Neural cell (in vitro differentiated cells): Measurements from ENCODE around the gene SLC26A9. TPM values are rescaled to one million over a fixed set of nuclear protein-coding genes. Genes with fewer than 3 reads are reported as not detected.

Experiments
- H2AFZ ChIP-seq: fragments of 200-600, 300-800 bp; sonication (generic), shearing (Covaris generic); 2 replicates; pipeline ENCODE4 v1.6.0; 2014; ENCODE audit warnings: low read depth, mild to moderate bottlenecking, antibody characterized with exemption, low read length, moderate library complexity
- H3F3A ChIP-seq: fragments of 200-600 bp; shearing (Covaris generic); 2 replicates; pipeline ENCODE4 v1.6.1; 2016; ENCODE audit warnings: mild to moderate bottlenecking, moderate library complexity, mixed read lengths, antibody characterized with exemption, low read length; ENCODE audit not compliant: insufficient read depth, poor library complexity, severe bottlenecking
- H3K27ac ChIP-seq: fragments of 200-600, 300-800 bp; sonication (generic), shearing (Covaris generic); 2 replicates; pipeline ENCODE4 v1.5.1; 2014; ENCODE audit warnings: mild to moderate bottlenecking, low read length, moderate library complexity
- H3K27me3 ChIP-seq: fragments of 300-800, 200-600 bp; sonication (generic), shearing (Covaris generic); 2 replicates; pipeline ENCODE4 v1.6.0; 2014; ENCODE audit warnings: mild to moderate bottlenecking, low read depth, low read length, moderate library complexity; ENCODE audit not compliant: insufficient read depth
- H3K36me3 ChIP-seq: fragments of 300-800, 200-600 bp; sonication (generic), shearing (Covaris generic); 2 replicates; pipeline ENCODE4 v1.5.1; 2014; ENCODE audit warnings: mild to moderate bottlenecking, antibody characterized with exemption, low read length, moderate library complexity; ENCODE audit not compliant: insufficient read depth
- H3K4me2 ChIP-seq: fragments of 300-800, 200-600 bp; sonication (generic), shearing (Covaris generic); 2 replicates; pipeline ENCODE4 v1.6.0; 2014; ENCODE audit warnings: mild to moderate bottlenecking, low read length
- H3K4me3 ChIP-seq: fragments of 300-800, 200-600 bp; sonication (generic), shearing (Covaris generic); 2 replicates; pipeline ENCODE4 v1.5.1; 2014; ENCODE audit warnings: mild to moderate bottlenecking, low read length, moderate library complexity
- H3K79me2 ChIP-seq: fragments of 200-600 bp; shearing (Covaris generic); replicated peaks from 2 replicates; pipeline ENCODE4 v1.6.0; 2014; ENCODE audit warnings: mild to moderate bottlenecking, low read length, moderate library complexity; ENCODE audit not compliant: insufficient read depth
- H3K9ac ChIP-seq: fragments of 300-800, 200-600 bp; sonication (generic), shearing (Covaris generic); 2 replicates; pipeline ENCODE4 v1.6.1; 2016; ENCODE audit warnings: mild to moderate bottlenecking, low read length, mixed read lengths
- H3K9me2 ChIP-seq: fragments of 200-600 bp; shearing (Covaris generic); 2 replicates; pipeline ENCODE4 v1.6.1; 2016; ENCODE audit warnings: mild to moderate bottlenecking, low read length, mixed read lengths; ENCODE audit not compliant: insufficient read depth
- H3K9me3 ChIP-seq: fragments of 200-600, 300-800 bp; sonication (generic), shearing (Covaris generic); 2 replicates; pipeline ENCODE4 v1.6.1; 2016; ENCODE audit warnings: mild to moderate bottlenecking, mixed run types, low read length, moderate library complexity, mixed read lengths
- H4K20me1 ChIP-seq: fragments of 200-600 bp; shearing (Covaris generic); 2 replicates; pipeline ENCODE4 v1.6.1; 2016; ENCODE audit warnings: mild to moderate bottlenecking, mixed run types; ENCODE audit not compliant: insufficient read depth
- EP300 ChIP-seq: fragments of 450-650 bp; conservative IDR thresholded peaks from 2 replicates; pipeline ENCODE4 v1.6.1; 2014; ENCODE audit warnings: antibody characterized with exemption, mild to moderate bottlenecking, moderate library complexity; ENCODE audit not compliant: poor library complexity, severe bottlenecking
- EZH2 ChIP-seq: fragments of 200-600, 300-800 bp; shearing (Covaris generic), sonication (generic); IDR thresholded peaks from 2 replicates; pipeline ENCODE4 v1.6.1; 2014; ENCODE audit warnings: antibody characterized with exemption, low read length, borderline replicate concordance, mild to moderate bottlenecking; ENCODE audit not compliant: insufficient read depth, poor library complexity, severe bottlenecking
- MXI1 ChIP-seq: fragments of 450-650 bp; conservative IDR thresholded peaks from 2 replicates; pipeline ENCODE4 v1.6.1; 2014; ENCODE audit warnings: antibody characterized with exemption, mild to moderate bottlenecking; ENCODE audit not compliant: poor library complexity, severe bottlenecking
- POLR2AphosphoS5 ChIP-seq: IDR thresholded peaks from 2 replicates; pipeline ENCODE4 v1.6.1; 2012
- RAD21 ChIP-seq: fragments of 450-650 bp; conservative IDR thresholded peaks from 2 replicates; pipeline ENCODE4 v1.6.1; 2014; ENCODE audit warnings: antibody characterized with exemption, mild to moderate bottlenecking, moderate library complexity
- SMC3 ChIP-seq: fragments of 450-650 bp; conservative IDR thresholded peaks from 2 replicates; pipeline ENCODE4 v1.6.1; 2014; ENCODE audit warnings: antibody characterized with exemption, mild to moderate bottlenecking, moderate library complexity; ENCODE audit not compliant: poor library complexity
- TAF1 ChIP-seq: IDR thresholded peaks from 2 replicates; pipeline ENCODE4 v1.6.1; 2012; ENCODE audit warnings: low read depth
- polyA plus RNA-seq: library from polyadenylated mRNA; depleted of rRNA; stranded (reverse); fragments of >200 nt; gene quantifications from 2 replicates; pipeline ENCODE4 v1.2.3, GENCODE V29; 2014
- TF ChIP-seq, protein P1 (sequence below): IDR thresholded peaks from 2 replicates; pipeline ENCODE4 v1.6.1; 2012; ENCODE audit warnings: borderline replicate concordance
- TF ChIP-seq, protein P2 (sequence below): fragments of 450-650 bp; IDR thresholded peaks from 2 replicates; pipeline ENCODE4 v1.5.1; 2014; ENCODE audit warnings: antibody characterized with exemption, mild to moderate bottlenecking, moderate library complexity; ENCODE audit not compliant: poor library complexity, severe bottlenecking

SLC26A9 gene
- polyA plus RNA-seq, 1 donor from 2014 or later, result not detected

DNA sequence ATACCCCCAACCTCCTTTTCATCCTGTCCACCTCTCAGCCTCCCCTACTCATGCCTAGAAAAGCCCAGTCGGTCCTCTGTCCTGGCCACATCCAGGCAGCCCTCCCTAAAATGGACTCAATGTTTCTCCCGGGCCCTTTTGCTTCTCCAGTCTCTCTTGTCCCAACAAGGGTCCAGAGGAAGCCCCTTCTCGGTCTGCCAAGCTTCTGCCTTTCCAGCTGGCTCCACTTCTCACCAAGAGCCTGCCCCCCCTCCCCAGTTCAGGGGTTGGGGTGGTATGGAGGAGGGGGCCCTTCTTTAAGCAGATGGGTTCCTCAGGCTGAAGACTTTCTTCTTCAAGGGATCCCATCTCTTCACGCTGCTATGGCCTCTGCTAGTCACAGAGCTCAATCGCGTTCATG lies 36.0 kb upstream of the SLC26A9 start:
- no peaks in the 10 kb centered on the region for H3K36me3 ChIP-seq
- H4K20me1 ChIP-seq, result no peaks in the 10 kb centered on the region
- no peaks in the 10 kb centered on the region for H3F3A ChIP-seq
- H3K9me3 ChIP-seq, result no peaks in the 10 kb centered on the region
- no peak overlapping the region for H3K4me3 ChIP-seq
- no peak overlapping the region for H3K4me2 ChIP-seq
- H2AFZ ChIP-seq, result no peak overlapping the region
- H3K9me2 ChIP-seq, result no peaks in the 10 kb centered on the region
- H3K79me2 ChIP-seq, result no peaks in the 10 kb centered on the region
- H3K27me3 ChIP-seq, result no peaks in the 10 kb centered on the region
- TF ChIP-seq MXI1, result no peak
- no peak for TF ChIP-seq RAD21
- no peak for TF ChIP-seq EP300
- TF ChIP-seq EZH2, result no peak
- TF ChIP-seq, protein P1, sequence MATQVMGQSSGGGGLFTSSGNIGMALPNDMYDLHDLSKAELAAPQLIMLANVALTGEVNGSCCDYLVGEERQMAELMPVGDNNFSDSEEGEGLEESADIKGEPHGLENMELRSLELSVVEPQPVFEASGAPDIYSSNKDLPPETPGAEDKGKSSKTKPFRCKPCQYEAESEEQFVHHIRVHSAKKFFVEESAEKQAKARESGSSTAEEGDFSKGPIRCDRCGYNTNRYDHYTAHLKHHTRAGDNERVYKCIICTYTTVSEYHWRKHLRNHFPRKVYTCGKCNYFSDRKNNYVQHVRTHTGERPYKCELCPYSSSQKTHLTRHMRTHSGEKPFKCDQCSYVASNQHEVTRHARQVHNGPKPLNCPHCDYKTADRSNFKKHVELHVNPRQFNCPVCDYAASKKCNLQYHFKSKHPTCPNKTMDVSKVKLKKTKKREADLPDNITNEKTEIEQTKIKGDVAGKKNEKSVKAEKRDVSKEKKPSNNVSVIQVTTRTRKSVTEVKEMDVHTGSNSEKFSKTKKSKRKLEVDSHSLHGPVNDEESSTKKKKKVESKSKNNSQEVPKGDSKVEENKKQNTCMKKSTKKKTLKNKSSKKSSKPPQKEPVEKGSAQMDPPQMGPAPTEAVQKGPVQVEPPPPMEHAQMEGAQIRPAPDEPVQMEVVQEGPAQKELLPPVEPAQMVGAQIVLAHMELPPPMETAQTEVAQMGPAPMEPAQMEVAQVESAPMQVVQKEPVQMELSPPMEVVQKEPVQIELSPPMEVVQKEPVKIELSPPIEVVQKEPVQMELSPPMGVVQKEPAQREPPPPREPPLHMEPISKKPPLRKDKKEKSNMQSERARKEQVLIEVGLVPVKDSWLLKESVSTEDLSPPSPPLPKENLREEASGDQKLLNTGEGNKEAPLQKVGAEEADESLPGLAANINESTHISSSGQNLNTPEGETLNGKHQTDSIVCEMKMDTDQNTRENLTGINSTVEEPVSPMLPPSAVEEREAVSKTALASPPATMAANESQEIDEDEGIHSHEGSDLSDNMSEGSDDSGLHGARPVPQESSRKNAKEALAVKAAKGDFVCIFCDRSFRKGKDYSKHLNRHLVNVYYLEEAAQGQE, result no peak
- TF ChIP-seq, protein P2, sequence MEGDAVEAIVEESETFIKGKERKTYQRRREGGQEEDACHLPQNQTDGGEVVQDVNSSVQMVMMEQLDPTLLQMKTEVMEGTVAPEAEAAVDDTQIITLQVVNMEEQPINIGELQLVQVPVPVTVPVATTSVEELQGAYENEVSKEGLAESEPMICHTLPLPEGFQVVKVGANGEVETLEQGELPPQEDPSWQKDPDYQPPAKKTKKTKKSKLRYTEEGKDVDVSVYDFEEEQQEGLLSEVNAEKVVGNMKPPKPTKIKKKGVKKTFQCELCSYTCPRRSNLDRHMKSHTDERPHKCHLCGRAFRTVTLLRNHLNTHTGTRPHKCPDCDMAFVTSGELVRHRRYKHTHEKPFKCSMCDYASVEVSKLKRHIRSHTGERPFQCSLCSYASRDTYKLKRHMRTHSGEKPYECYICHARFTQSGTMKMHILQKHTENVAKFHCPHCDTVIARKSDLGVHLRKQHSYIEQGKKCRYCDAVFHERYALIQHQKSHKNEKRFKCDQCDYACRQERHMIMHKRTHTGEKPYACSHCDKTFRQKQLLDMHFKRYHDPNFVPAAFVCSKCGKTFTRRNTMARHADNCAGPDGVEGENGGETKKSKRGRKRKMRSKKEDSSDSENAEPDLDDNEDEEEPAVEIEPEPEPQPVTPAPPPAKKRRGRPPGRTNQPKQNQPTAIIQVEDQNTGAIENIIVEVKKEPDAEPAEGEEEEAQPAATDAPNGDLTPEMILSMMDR, result no peak
- TF ChIP-seq POLR2AphosphoS5, result no peak
- TF ChIP-seq TAF1, result no peak
- no peak for TF ChIP-seq SMC3
- no peak overlapping the region for H3K27ac ChIP-seq
- H3K9ac ChIP-seq, result no peak overlapping the region

DNA sequence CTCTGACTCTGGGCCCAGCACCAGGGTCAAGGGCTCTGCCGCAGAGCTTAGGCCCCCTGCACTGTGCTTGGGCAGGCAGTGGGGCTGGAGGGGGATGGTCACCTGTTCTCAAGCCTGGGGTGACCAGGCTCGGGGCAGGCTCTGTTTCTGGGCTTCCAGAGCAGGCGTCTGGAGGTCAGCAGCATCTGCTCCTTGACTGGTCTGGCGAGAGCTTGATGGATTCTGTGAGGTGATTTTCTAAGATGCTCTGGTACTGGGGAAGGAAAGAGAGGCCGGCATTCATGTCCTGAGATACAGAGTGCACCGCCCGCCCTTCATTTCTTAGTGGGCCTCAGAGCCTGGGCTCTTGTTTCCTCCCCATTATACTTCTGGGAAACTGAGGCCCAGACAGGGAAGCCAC lies 35.4 kb upstream of the SLC26A9 start:
- Histone ChIP-seq H3K4me2 (no peak overlapping the region), H3K9me3 (no peaks in the 10 kb centered on the region), H3K27ac (no peak overlapping the region), H3K36me3 (no peaks in the 10 kb centered on the region), H4K20me1 (no peaks in the 10 kb centered on the region), H2AFZ (no peak overlapping the region), H3K9me2 (no peaks in the 10 kb centered on the region), H3K79me2 (no peaks in the 10 kb centered on the region), H3K4me3 (no peak overlapping the region), H3F3A (no peaks in the 10 kb centered on the region), H3K9ac (no peak overlapping the region), H3K27me3 (no peaks in the 10 kb centered on the region)
- TF ChIP-seq RAD21 (no peak), MXI1 (no peak), TAF1 (no peak), EP300 (no peak), POLR2AphosphoS5 (no peak), SMC3 (no peak), EZH2 (no peak)
- TF ChIP-seq, protein P1, result no peak
- TF ChIP-seq, protein P2, result no peak
